ENCODE data around the gene BCL2L15. TPM values are rescaled to one million over a fixed set of nuclear protein-coding genes. Genes with fewer than 3 reads are reported as not detected.

BCL2L15 gene
- total and polyA plus RNA-seq, 2 donors (not counting 1 experiment from before 2014, with no cell fraction given): under 0.01 to 0.19 TPM

DNA sequence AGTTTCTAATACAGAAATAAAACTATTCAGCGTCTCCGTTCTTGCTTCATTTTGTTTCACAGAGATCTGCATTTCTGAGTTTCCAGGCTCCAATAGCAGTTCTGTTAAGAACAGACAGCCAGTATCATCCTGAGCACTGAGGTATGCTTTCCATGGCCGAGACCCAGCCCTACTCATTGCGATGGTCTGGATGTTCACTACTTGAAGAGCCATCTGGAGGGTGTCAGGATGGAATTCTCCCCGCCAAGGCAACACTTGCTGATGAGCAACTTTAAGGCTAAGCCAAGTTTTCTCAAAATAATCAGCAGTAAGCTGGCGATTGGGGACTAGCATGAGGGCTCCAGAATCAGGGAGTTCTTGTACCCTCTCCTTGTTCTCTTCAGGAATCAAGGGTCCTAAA, 7.7 kb upstream of the BCL2L15 start:
- Histone ChIP-seq H3K9me3 (ENCODE audit: control insufficient read depth, insufficient read depth, low read depth, low read length) (no peaks in the 10 kb centered on the region), H3K9ac (ENCODE audit: insufficient read depth, low read length) (no peak overlapping the region), H2AFZ (ENCODE audit: low read length) (no peak overlapping the region), H3K27me3 (ENCODE audit: control insufficient read depth, insufficient read depth, low read length) (no peaks in the 10 kb centered on the region), H3K4me2 (ENCODE audit: extremely low read depth, insufficient read depth, low read length) (no peak overlapping the region), H3K36me3 (ENCODE audit: control insufficient read depth, insufficient read depth, low read length) (peaks cover 5% of the 10 kb centered on the region), H4K20me1 (ENCODE audit: control insufficient read depth, extremely low read depth, insufficient read depth, low read length) (no peaks in the 10 kb centered on the region), H3K4me3 (replicated peaks in 1 of 4; ENCODE audit: control extremely low read depth in 1 of 4, insufficient read depth in 1 of 4, low read depth in 3 of 4, low read length in 4 of 4) (no peak overlapping the region), H3K4me1 (ENCODE audit: control insufficient read depth, extremely low read depth, insufficient read depth, low read length) (no peaks in the 10 kb centered on the region), H3K27ac (ENCODE audit: insufficient read depth, low read length) (no peak overlapping the region), H3K79me2 (ENCODE audit: control insufficient read depth, insufficient read depth, low read length) (no peaks in the 10 kb centered on the region)
- DNase-seq (ENCODE audit: low read depth in 2 of 2): no peak
- TF ChIP-seq, protein P1, sequence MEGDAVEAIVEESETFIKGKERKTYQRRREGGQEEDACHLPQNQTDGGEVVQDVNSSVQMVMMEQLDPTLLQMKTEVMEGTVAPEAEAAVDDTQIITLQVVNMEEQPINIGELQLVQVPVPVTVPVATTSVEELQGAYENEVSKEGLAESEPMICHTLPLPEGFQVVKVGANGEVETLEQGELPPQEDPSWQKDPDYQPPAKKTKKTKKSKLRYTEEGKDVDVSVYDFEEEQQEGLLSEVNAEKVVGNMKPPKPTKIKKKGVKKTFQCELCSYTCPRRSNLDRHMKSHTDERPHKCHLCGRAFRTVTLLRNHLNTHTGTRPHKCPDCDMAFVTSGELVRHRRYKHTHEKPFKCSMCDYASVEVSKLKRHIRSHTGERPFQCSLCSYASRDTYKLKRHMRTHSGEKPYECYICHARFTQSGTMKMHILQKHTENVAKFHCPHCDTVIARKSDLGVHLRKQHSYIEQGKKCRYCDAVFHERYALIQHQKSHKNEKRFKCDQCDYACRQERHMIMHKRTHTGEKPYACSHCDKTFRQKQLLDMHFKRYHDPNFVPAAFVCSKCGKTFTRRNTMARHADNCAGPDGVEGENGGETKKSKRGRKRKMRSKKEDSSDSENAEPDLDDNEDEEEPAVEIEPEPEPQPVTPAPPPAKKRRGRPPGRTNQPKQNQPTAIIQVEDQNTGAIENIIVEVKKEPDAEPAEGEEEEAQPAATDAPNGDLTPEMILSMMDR (conservative IDR thresholded peaks at IDR 0.05 in 1 of 2, IDR thresholded peaks at IDR 0.05 in 1 of 2; ENCODE audit: low read depth in 1 of 2, low read length in 2 of 2): no peak
- no peak for TF ChIP-seq EZH2 (IDR thresholded peaks at IDR 0.05; ENCODE audit: low read length, missing control alignments)

DNA sequence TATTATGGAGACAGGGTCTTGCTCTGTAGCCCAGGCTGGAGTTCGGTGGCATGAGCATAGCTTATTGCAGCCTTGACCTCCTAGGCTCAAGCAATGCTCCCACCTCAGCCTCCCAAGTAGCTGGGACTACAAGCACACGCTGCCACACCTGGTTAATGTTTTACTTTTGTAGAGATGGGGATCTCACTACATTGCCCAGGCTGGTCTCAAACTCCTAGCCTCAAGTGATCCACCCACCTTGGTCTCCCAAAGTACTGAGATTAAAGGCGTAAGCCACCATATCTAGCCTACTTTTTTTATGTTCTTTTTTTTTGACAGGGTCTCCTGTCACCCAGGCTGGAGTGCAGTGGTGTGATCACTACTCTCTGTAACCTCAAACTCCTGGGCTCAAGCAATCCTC, 5.9 kb upstream of the BCL2L15 start:
- Histone ChIP-seq H3K4me2 (ENCODE audit: extremely low read depth, insufficient read depth, low read length) (no peak overlapping the region), H4K20me1 (ENCODE audit: control insufficient read depth, extremely low read depth, insufficient read depth, low read length) (no peaks in the 10 kb centered on the region), H3K4me3 (replicated peaks in 1 of 4; ENCODE audit: control extremely low read depth in 1 of 4, insufficient read depth in 1 of 4, low read depth in 3 of 4, low read length in 4 of 4) (no peak overlapping the region), H3K4me1 (ENCODE audit: control insufficient read depth, extremely low read depth, insufficient read depth, low read length) (no peaks in the 10 kb centered on the region), H3K36me3 (ENCODE audit: control insufficient read depth, insufficient read depth, low read length) (peaks cover 2% of the 10 kb centered on the region), H3K9me3 (ENCODE audit: control insufficient read depth, insufficient read depth, low read depth, low read length) (no peaks in the 10 kb centered on the region), H3K79me2 (ENCODE audit: control insufficient read depth, insufficient read depth, low read length) (no peaks in the 10 kb centered on the region), H3K27me3 (ENCODE audit: control insufficient read depth, insufficient read depth, low read length) (no peaks in the 10 kb centered on the region), H2AFZ (ENCODE audit: low read length) (no peak overlapping the region), H3K27ac (ENCODE audit: insufficient read depth, low read length) (no peak overlapping the region), H3K9ac (ENCODE audit: insufficient read depth, low read length) (no peak overlapping the region)
- no peak for DNase-seq (ENCODE audit: low read depth in 2 of 2)
- TF ChIP-seq EZH2 (IDR thresholded peaks at IDR 0.05; ENCODE audit: low read length, missing control alignments): no peak
- TF ChIP-seq, protein P1 (conservative IDR thresholded peaks at IDR 0.05 in 1 of 2, IDR thresholded peaks at IDR 0.05 in 1 of 2; ENCODE audit: low read depth in 1 of 2, low read length in 2 of 2): no peak

DNA sequence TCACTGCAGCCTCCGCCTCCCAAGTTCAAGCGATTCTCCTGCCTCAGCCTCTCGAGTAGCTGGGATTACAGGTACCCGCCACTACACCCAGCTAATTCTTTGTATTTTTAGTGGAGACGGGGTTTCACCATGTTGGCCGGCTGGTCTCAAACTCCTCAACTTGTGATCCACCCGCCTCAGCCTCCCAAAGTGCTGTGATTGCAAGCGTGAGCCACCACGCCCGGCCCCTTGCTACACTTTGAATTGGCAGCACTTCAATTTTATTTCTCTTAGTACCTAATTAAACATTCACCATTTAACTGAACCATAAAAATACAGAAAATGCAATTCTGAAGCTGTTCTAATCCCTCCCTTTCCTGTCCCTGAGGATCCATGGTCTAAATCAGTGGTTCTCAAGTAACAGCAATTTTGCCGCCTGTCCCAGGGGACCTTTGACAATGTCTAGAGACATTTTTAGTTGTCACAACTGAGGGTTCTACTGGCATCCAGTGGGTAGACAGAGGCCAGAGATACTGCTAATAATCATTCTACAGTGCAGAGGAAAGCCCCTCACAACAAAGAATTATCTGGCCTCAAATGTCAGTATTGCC, 4.3 kb upstream of the BCL2L15 start:
- TF ChIP-seq, protein P1 (conservative IDR thresholded peaks at IDR 0.05 in 1 of 2, IDR thresholded peaks at IDR 0.05 in 1 of 2; ENCODE audit: low read depth in 1 of 2, low read length in 2 of 2): no peak
- TF ChIP-seq EZH2 (IDR thresholded peaks at IDR 0.05; ENCODE audit: low read length, missing control alignments): no peak
- DNase-seq (ENCODE audit: low read depth in 2 of 2): no peak
- Histone ChIP-seq H3K36me3 (ENCODE audit: control insufficient read depth, insufficient read depth, low read length) (peaks cover 2% of the 10 kb centered on the region), H2AFZ (ENCODE audit: low read length) (no peak overlapping the region), H3K4me3 (replicated peaks in 1 of 4; ENCODE audit: control extremely low read depth in 1 of 4, insufficient read depth in 1 of 4, low read depth in 3 of 4, low read length in 4 of 4) (no peak overlapping the region), H4K20me1 (ENCODE audit: control insufficient read depth, extremely low read depth, insufficient read depth, low read length) (no peaks in the 10 kb centered on the region), H3K9me3 (ENCODE audit: control insufficient read depth, insufficient read depth, low read depth, low read length) (no peaks in the 10 kb centered on the region), H3K27ac (ENCODE audit: insufficient read depth, low read length) (no peak overlapping the region), H3K4me1 (ENCODE audit: control insufficient read depth, extremely low read depth, insufficient read depth, low read length) (no peaks in the 10 kb centered on the region), H3K27me3 (ENCODE audit: control insufficient read depth, insufficient read depth, low read length) (no peaks in the 10 kb centered on the region), H3K79me2 (ENCODE audit: control insufficient read depth, insufficient read depth, low read length) (no peaks in the 10 kb centered on the region), H3K9ac (ENCODE audit: insufficient read depth, low read length) (no peak overlapping the region), H3K4me2 (ENCODE audit: extremely low read depth, insufficient read depth, low read length) (no peak overlapping the region)
